GM12878 (cell line): ENCODE results near the gene LMTK2. TPM values are rescaled to one million over a fixed set of nuclear protein-coding genes. Genes with fewer than 3 reads are reported as not detected.

ENCODE experiments used
- ATAC-seq: fragments of 200-7000 bp; cut with Tn5 transposase; 3 replicates; pipeline ENCODE4 v1.9.1; 2020; ENCODE audit warnings: mild to moderate bottlenecking, moderate library complexity
- BruUV-seq: library from RNA; stranded (reverse); fragments of 400-500 nt; replicated peaks from 2 replicates; lab custom pipeline; 2021; lab: Mats Ljungman, UMichigan
- CTCF ChIA-PET: fragments of 300-600 bp; sonication (Branson Sonifier 250); formaldehyde crosslinking; extraction: SDS; loops from one replicate; lab custom pipeline; 2021; ENCODE audit warnings: inconsistent platforms; lab: Yijun Ruan, JAX
- POLR2A ChIA-PET: fragments of 350-600 bp; formaldehyde crosslinking; extraction: SDS; loops from one replicate; lab custom pipeline; 2021; ENCODE audit warnings: inconsistent platforms; lab: Charles Lee
- RAD21 ChIA-PET: fragments of 300-600 bp; sonication (Branson Sonifier 250); formaldehyde crosslinking; loops from one replicate; lab custom pipeline; 2023; ENCODE audit warnings: antibody characterized with exemption; ENCODE audit not compliant: unreplicated experiment; lab: Charles Lee
- SMC1A ChIA-PET: fragments of 300-600 bp; sonication (Branson Sonifier 250); formaldehyde crosslinking; loops from one replicate; lab custom pipeline; 2023; ENCODE audit not compliant: unreplicated experiment, uncharacterized antibody; lab: Charles Lee
- DNase-seq: peaks from one replicate; pipeline ENCODE4 v3.0.0-alpha.2; 2011; ENCODE audit warnings: low read depth, low spot score
- FAIRE-seq: peaks from 3 replicates; lab custom pipeline; 2011; peaks lifted over from hg19 to GRCh38; lab: Jason Lieb, UNC
- H2AFZ ChIP-seq: 2 replicates; pipeline ENCODE4 v1.6.0; 2011; ENCODE audit warnings: low read depth, low read length, control low read depth; ENCODE audit not compliant: control insufficient read depth
- H3K27ac ChIP-seq: 2 replicates; pipeline ENCODE4 v1.5.1; 2011; ENCODE audit warnings: control low read depth; ENCODE audit not compliant: control insufficient read depth, insufficient read depth
- H3K27me3 ChIP-seq, 2 experiments: replicated peaks in 1 of 2; 2 replicates each; pipeline versions ENCODE4 v1.6.0 to v1.6.1; 2011; ENCODE audit warnings: low read length in 1 of 2; ENCODE audit not compliant: control insufficient read depth in 2 of 2, insufficient read depth in 2 of 2
- H3K36me3 ChIP-seq, 2 experiments: 2 replicates each; pipeline ENCODE4 v1.5.1; 2011; ENCODE audit warnings: low read length in 1 of 2; ENCODE audit not compliant: control insufficient read depth in 2 of 2, insufficient read depth in 2 of 2
- H3K4me1 ChIP-seq: 2 replicates; pipeline ENCODE4 v1.6.1; 2011; ENCODE audit warnings: mild to moderate bottlenecking, low read length, moderate library complexity, mixed read lengths; ENCODE audit not compliant: control insufficient read depth, insufficient read depth
- H3K4me2 ChIP-seq: 2 replicates; pipeline ENCODE4 v1.6.0; 2011; ENCODE audit warnings: control low read depth; ENCODE audit not compliant: control insufficient read depth, insufficient read depth
- H3K4me3 ChIP-seq: fragments of 200-600 bp; sonication (generic); 2 replicates; pipeline ENCODE4 v1.5.1; 2016
- H3K79me2 ChIP-seq: 2 replicates; pipeline ENCODE4 v1.6.0; 2011; ENCODE audit warnings: low read length; ENCODE audit not compliant: control insufficient read depth, insufficient read depth
- H3K9ac ChIP-seq: 2 replicates; pipeline ENCODE4 v1.8.0; 2011; ENCODE audit warnings: low read length, control low read depth, mixed read lengths; ENCODE audit not compliant: control insufficient read depth, insufficient read depth
- H3K9me3 ChIP-seq: replicated peaks from 3 replicates; pipeline ENCODE4 v1.5.1; 2011; ENCODE audit warnings: mild to moderate bottlenecking, low read length; ENCODE audit not compliant: control insufficient read depth, insufficient read depth
- H4K20me1 ChIP-seq: 2 replicates; pipeline ENCODE4 v1.6.0; 2011; ENCODE audit not compliant: control insufficient read depth, insufficient read depth
- ATF7 ChIP-seq: fragments of 450-650 bp; IDR thresholded peaks from 2 replicates; pipeline ENCODE4 v1.6.1; 2016; ENCODE audit warnings: low read depth, mild to moderate bottlenecking
- BCL11A ChIP-seq: IDR thresholded peaks from 2 replicates; pipeline ENCODE4 v1.6.1; 2011; ENCODE audit warnings: low read depth, low read length
- CBX5 ChIP-seq: sonication (generic); IDR thresholded peaks from 2 replicates; pipeline ENCODE4 v1.6.1; 2016; ENCODE audit warnings: low read depth, moderate library complexity, mild to moderate bottlenecking, inconsistent platforms
- CHD1 ChIP-seq: IDR thresholded peaks from 2 replicates; pipeline ENCODE4 v1.6.1; 2012; ENCODE audit warnings: low read depth, low read length, improper control_type of control experiment
- ESRRA ChIP-seq: IDR thresholded peaks from 2 replicates; pipeline ENCODE4 v1.6.1; 2012; ENCODE audit warnings: mild to moderate bottlenecking, low read length, improper control_type of control experiment
- HDAC2 ChIP-seq: fragments of 200-600 bp; sonication (generic); IDR thresholded peaks from 2 replicates; pipeline ENCODE4 v1.6.1; 2017
- IKZF2 ChIP-seq, 2 experiments: fragments of 450-650 bp; IDR thresholded peaks; 2 replicates each; pipeline ENCODE4 v1.6.1; 2017; ENCODE audit warnings: mild to moderate bottlenecking in 2 of 2, moderate library complexity in 2 of 2
- JUND ChIP-seq: IDR thresholded peaks from 2 replicates; pipeline ENCODE4 v1.6.1; 2012; ENCODE audit warnings: low read depth, mild to moderate bottlenecking, low read length, improper control_type of control experiment, moderate library complexity
- KDM1A ChIP-seq: fragments of 200-600 bp; sonication (generic); IDR thresholded peaks from 2 replicates; pipeline ENCODE4 v1.6.1; 2016; ENCODE audit warnings: borderline replicate concordance
- MAX ChIP-seq: IDR thresholded peaks from 2 replicates; pipeline ENCODE4 v1.6.1; 2012; ENCODE audit warnings: low read depth, low read length, improper control_type of control experiment
- NRF1 ChIP-seq: conservative IDR thresholded peaks from 2 replicates; pipeline ENCODE4 v1.6.1; 2011; ENCODE audit warnings: mild to moderate bottlenecking, low read depth, low read length, improper control_type of control experiment
- RB1 ChIP-seq: fragments of 450-650 bp; formaldehyde crosslinking; IDR thresholded peaks from 2 replicates; pipeline ENCODE4 v1.6.1; 2017; ENCODE audit warnings: mild to moderate bottlenecking, borderline replicate concordance
- TAF1 ChIP-seq: IDR thresholded peaks from 2 replicates; pipeline ENCODE4 v1.6.1; 2011; ENCODE audit warnings: mild to moderate bottlenecking, low read depth, low read length, borderline replicate concordance
- TARDBP ChIP-seq: IDR thresholded peaks from 2 replicates; pipeline ENCODE4 v1.6.1; 2016; ENCODE audit warnings: borderline replicate concordance
- ZNF207 ChIP-seq: fragments of 450-650 bp; IDR thresholded peaks from 2 replicates; pipeline ENCODE4 v1.6.1; 2014; ENCODE audit warnings: antibody characterized with exemption, mild to moderate bottlenecking, borderline replicate concordance
- ZSCAN29 ChIP-seq: fragments of 450-650 bp; IDR thresholded peaks from 2 replicates; pipeline ENCODE4 v1.6.1; 2017; ENCODE audit warnings: mild to moderate bottlenecking, moderate library complexity
- WGBS: methylation state at CpG from one replicate; pipeline ENCODE4 v1.1.6; 2016; ENCODE audit warnings: low lambda C conversion rate; ENCODE audit not compliant: insufficient replicate concordance, insufficient coverage; ENCODE audit errors: missing lambda C conversion rate; 5-methylcytosine and 5-hydroxymethylcytosine counted together
- in situ Hi-C: fragments of 300-500 bp; cut with MboI; formaldehyde crosslinking; loops from 9 replicates; pipeline ENCODE4 v1.14.3; 2018; ENCODE audit warnings: mixed read lengths
- intact Hi-C: fragments of 100-400 bp; cut with micrococcal nuclease; formaldehyde crosslinking; loops from one replicate; pipeline ENCODE4 v1.14.2; 2022; ENCODE audit not compliant: unreplicated experiment
- polyA plus RNA-seq, 11 experiments: library from polyadenylated mRNA; depleted of rRNA in 4 of 11; unstranded in 6 of 11; stranded (reverse) in 5 of 11; fragments of >200 nt; fragmentation: Nextera tagmentation in 4 of 11; fragmentation: Illumina TruSeq in 1 of 11; extraction: Ambion mirVana in 4 of 11; extraction: Trizol in 1 of 11; gene quantifications; 1 replicate in 1 of 11; 2 replicates in 10 of 11; pipeline versions ENCODE4 v1.2.1 to v1.2.3, GENCODE V29; 2011 to 2016; ENCODE audit warnings: inconsistent platforms in 2 of 11, missing spikeins in 2 of 11, low read depth in 1 of 11
- total RNA-seq, 4 experiments: library from RNA; depleted of rRNA in 3 of 4; stranded (reverse); fragments of >200 nt in 3 of 4; fragmentation: Illumina TruSeq in 1 of 4; extraction: Trizol in 1 of 4; gene quantifications; 2 replicates each; pipeline versions ENCODE4 v1.2.1 to v1.2.3, GENCODE V29; 2013 to 2021
- TF ChIP-seq, protein P1 (sequence below): fragments of 450-650 bp; IDR thresholded peaks from 2 replicates; pipeline ENCODE4 v1.6.1; 2017; ENCODE audit warnings: antibody characterized with exemption, mild to moderate bottlenecking, moderate library complexity
- TF ChIP-seq, protein P2 (sequence below): fragments of 150-350 bp; IDR thresholded peaks from 2 replicates; pipeline ENCODE4 v1.6.1; 2016; ENCODE audit warnings: low read depth, low read length
- TF ChIP-seq, protein P3 (sequence below): IDR thresholded peaks from 2 replicates; pipeline ENCODE4 v1.6.1; 2011; ENCODE audit warnings: low read depth, low read length, improper control_type of control experiment, borderline replicate concordance

The LMTK2 gene
- total and polyA plus RNA-seq, 10 of the 15 experiments (the other 5 are each of a cell fraction or from before 2014, with no cell fraction given): 0.68 to 8.7 (median 4.6) TPM

DNA sequence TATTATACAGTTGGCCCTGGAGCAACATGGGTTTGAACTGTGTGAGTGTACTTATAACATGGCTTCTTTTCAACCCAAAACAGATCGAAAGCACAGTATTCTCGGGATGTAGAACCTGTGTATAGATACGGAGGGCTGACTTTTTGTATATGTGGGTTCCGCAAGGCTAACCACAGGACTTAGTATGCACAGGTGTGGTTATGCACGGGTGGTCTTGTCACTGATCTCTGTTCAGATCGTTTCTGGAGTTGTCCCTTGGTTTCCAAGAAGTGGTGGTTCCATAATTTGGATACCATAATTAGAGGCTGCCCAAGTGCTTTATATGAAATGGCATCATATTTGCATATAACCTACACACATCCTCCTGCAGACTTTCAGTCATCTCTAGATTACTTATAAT is 93.7 kb downstream of the LMTK2 start:
- no TSS peak for BruUV-seq
- Histone ChIP-seq H3K27ac (no peak overlapping the region; the same call in 1 of the 2 replicates), H3K4me3 (no peak overlapping the region), H3K27me3 (no peaks in the 10 kb centered on the region), H3K9ac (no peak overlapping the region), H3K36me3 (peaks cover 0 to 7% of the 10 kb centered on the region in 2 experiments; a peak in 2 of 4 replicates), H3K4me1 (peaks cover 47% of the 10 kb centered on the region), H2AFZ (no peak overlapping the region), H3K9me3 (no peaks in the 10 kb centered on the region; the same call in 2 of the 3 replicates), H3K79me2 (no peaks in the 10 kb centered on the region), H4K20me1 (peaks cover 4% of the 10 kb centered on the region; the same call in 1 of the 2 replicates), H3K4me2 (peak overlapping the region; percentile 49)
- ChIA-PET RAD21 (interaction anchor here (4.1 kb wide), 1 partner anchor 177 kb away, joined by 18 read pairs; no protein-coding TSS in a partner anchor), POLR2A (no interaction called here), SMC1A (interaction anchor here (1.5 kb wide), 1 partner anchor 195 kb away, joined by 4 read pairs; no protein-coding TSS in a partner anchor), CTCF (no interaction called here)
- in situ Hi-C loops (no loop called here), intact Hi-C loops (loop anchor here (5.0 kb wide), 1 partner anchor 597 kb away; no protein-coding TSS in a partner anchor)
- WGBS: 0% methylated on average over 6 of the region's 6 CpGs
- ATAC-seq: peak; percentile 25
- peak; percentile 53 for DNase-seq
- FAIRE-seq: peak; percentile 89
- TF ChIP-seq CHD1 (no peak), KDM1A (no peak), IKZF2 (IDR thresholded peaks at IDR 0.05) (peak; percentile 37 to 48; a peak in 1 of 4 replicates), ESRRA (no peak), TARDBP (no peak), MAX (no peak), TAF1 (no peak), RB1 (no peak), ATF7 (no peak), ZNF207 (no peak), BCL11A (peak; percentile 30; the same call in 1 of the 2 replicates), NRF1 (no peak), HDAC2 (no peak), CBX5 (no peak), ZSCAN29 (no peak), JUND (no peak)
- TF ChIP-seq, protein P1, sequence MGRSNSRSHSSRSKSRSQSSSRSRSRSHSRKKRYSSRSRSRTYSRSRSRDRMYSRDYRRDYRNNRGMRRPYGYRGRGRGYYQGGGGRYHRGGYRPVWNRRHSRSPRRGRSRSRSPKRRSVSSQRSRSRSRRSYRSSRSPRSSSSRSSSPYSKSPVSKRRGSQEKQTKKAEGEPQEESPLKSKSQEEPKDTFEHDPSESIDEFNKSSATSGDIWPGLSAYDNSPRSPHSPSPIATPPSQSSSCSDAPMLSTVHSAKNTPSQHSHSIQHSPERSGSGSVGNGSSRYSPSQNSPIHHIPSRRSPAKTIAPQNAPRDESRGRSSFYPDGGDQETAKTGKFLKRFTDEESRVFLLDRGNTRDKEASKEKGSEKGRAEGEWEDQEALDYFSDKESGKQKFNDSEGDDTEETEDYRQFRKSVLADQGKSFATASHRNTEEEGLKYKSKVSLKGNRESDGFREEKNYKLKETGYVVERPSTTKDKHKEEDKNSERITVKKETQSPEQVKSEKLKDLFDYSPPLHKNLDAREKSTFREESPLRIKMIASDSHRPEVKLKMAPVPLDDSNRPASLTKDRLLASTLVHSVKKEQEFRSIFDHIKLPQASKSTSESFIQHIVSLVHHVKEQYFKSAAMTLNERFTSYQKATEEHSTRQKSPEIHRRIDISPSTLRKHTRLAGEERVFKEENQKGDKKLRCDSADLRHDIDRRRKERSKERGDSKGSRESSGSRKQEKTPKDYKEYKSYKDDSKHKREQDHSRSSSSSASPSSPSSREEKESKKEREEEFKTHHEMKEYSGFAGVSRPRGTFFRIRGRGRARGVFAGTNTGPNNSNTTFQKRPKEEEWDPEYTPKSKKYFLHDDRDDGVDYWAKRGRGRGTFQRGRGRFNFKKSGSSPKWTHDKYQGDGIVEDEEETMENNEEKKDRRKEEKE: no peak
- TF ChIP-seq, protein P2, sequence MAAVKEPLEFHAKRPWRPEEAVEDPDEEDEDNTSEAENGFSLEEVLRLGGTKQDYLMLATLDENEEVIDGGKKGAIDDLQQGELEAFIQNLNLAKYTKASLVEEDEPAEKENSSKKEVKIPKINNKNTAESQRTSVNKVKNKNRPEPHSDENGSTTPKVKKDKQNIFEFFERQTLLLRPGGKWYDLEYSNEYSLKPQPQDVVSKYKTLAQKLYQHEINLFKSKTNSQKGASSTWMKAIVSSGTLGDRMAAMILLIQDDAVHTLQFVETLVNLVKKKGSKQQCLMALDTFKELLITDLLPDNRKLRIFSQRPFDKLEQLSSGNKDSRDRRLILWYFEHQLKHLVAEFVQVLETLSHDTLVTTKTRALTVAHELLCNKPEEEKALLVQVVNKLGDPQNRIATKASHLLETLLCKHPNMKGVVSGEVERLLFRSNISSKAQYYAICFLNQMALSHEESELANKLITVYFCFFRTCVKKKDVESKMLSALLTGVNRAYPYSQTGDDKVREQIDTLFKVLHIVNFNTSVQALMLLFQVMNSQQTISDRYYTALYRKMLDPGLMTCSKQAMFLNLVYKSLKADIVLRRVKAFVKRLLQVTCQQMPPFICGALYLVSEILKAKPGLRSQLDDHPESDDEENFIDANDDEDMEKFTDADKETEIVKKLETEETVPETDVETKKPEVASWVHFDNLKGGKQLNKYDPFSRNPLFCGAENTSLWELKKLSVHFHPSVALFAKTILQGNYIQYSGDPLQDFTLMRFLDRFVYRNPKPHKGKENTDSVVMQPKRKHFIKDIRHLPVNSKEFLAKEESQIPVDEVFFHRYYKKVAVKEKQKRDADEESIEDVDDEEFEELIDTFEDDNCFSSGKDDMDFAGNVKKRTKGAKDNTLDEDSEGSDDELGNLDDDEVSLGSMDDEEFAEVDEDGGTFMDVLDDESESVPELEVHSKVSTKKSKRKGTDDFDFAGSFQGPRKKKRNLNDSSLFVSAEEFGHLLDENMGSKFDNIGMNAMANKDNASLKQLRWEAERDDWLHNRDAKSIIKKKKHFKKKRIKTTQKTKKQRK: no peak
- TF ChIP-seq, protein P3, sequence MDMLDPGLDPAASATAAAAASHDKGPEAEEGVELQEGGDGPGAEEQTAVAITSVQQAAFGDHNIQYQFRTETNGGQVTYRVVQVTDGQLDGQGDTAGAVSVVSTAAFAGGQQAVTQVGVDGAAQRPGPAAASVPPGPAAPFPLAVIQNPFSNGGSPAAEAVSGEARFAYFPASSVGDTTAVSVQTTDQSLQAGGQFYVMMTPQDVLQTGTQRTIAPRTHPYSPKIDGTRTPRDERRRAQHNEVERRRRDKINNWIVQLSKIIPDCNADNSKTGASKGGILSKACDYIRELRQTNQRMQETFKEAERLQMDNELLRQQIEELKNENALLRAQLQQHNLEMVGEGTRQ: no peak
